Coronary artery (tissue), 2 donors: Measurements from ENCODE around the gene ZNF169.
"Not testable (repeated sequence)": the region's sequence is repeated elsewhere in the genome, so short reads cannot be mapped to it uniquely, and the experiment has no call there.

Source experiments
- DNase-seq: peaks from one replicate; pipeline ENCODE4 v3.0.0-alpha.2; 2017; ENCODE audit warnings: low spot score
- H3K27ac ChIP-seq, 2 donors: fragments of 200-600 bp; sonication (generic); one replicate each; pipeline ENCODE4 v1.5.1; 2016 to 2019
- H3K4me3 ChIP-seq: fragments of 200-600 bp; sonication (generic); 2 replicates; pipeline ENCODE4 v1.5.1; 2016; ENCODE audit warnings: mild to moderate bottlenecking, moderate library complexity
- TF ChIP-seq, protein P1 (sequence below): fragments of 200-600 bp; sonication (generic); IDR thresholded peaks from one replicate; pipeline ENCODE4 v1.5.1; 2019; ENCODE audit warnings: antibody characterized with exemption

ZNF169 gene

DNA sequence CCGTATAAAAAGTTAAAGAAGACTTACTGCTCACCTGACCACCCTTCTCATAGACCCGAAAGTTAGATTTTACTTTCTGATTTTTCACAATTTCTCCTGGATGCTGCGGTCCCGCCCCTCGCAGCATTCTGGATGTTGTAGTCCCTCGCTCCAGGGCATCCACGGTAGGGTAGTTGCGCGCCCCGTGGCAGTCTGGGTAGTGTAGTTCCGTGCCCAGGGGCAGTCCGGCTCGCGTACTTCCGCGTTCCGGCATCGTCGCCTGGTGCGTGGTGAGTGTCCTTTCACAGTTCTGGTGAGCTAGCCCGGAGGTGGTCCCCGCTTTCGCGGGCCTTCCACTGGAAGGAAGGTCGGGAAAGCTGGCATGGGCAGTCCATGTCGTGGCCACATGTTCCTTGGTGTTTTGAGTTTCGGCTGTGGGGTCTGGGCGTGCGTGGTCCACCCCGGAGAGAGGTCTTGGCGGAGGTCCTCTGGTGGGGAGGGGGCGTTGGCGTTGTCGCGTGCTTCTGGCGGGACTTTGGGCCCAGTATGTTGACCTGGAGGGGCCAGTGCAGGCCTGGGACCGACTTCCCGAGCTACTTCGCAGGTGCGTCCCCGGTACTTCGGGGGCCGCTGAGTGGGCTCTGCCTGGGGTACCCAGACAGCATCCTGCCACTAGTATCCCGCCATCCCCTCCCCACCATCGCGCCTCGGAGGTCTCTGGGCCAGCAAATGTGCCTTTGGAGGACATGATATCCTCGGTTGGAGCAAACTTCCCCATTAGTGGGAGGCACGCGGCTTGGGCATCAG lies at the start of gene ZNF169:
Gene ZNF169 (plus strand): TSS at position 222 of the 786 bp plus-strand sequence. CDS start 19,515 bp downstream, outside the sequence.
- Histone ChIP-seq H3K4me3 (peak within 1 kb of the TSS; percentile 84), H3K27ac (peak within 1 kb of the TSS; percentile 74 to 77)
- peak; percentile 93 for DNase-seq
- TF ChIP-seq, protein P1, sequence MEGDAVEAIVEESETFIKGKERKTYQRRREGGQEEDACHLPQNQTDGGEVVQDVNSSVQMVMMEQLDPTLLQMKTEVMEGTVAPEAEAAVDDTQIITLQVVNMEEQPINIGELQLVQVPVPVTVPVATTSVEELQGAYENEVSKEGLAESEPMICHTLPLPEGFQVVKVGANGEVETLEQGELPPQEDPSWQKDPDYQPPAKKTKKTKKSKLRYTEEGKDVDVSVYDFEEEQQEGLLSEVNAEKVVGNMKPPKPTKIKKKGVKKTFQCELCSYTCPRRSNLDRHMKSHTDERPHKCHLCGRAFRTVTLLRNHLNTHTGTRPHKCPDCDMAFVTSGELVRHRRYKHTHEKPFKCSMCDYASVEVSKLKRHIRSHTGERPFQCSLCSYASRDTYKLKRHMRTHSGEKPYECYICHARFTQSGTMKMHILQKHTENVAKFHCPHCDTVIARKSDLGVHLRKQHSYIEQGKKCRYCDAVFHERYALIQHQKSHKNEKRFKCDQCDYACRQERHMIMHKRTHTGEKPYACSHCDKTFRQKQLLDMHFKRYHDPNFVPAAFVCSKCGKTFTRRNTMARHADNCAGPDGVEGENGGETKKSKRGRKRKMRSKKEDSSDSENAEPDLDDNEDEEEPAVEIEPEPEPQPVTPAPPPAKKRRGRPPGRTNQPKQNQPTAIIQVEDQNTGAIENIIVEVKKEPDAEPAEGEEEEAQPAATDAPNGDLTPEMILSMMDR: no peak

DNA sequence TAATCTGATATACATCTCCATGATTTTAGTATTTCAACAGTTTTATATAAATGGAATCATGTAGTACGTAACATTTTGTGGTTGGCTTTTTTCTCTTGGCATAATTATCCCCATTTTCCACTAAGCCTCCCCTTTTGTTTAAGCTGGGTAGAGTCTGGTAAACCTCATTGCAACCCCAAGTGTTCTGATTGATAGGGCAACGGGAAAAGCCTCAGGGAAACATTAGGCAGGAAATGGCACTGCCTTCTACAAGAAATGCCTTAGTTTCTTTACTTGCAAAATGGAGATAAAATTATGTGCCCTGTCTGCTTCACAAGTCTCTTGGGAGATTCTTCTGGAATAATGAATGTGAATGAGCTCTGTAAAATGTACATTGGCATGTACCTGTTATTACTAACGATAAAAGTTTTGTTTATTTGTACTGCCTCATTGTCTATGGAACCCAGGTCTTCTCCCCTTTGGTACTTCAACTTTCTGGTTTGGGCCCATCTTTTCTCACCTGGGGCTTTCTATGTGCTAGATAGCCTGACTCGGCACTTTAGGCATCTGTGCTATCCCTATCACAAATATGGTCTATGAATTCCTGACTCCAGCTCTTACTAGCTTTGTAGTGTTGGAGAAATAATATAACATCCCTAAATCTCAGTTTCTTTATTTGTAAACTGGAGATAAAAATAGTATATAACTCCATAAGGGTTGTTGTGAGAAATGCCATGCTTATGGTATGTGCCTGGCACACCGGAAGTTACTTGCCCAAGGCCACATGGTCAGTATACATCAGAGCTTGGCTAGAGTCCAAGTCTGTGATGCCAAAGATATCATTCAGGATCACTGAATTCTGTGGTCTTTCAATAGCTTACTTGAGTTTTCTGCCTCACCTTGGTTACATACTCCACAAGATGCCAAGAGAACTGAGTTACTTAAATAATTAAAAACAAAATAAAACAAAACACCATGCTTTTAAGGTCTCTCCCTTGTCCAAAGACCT lies 48.2 kb upstream of the ZNF169 start:
- H3K4me3 ChIP-seq: no peak overlapping the region
- TF ChIP-seq, protein P1: no peak

DNA sequence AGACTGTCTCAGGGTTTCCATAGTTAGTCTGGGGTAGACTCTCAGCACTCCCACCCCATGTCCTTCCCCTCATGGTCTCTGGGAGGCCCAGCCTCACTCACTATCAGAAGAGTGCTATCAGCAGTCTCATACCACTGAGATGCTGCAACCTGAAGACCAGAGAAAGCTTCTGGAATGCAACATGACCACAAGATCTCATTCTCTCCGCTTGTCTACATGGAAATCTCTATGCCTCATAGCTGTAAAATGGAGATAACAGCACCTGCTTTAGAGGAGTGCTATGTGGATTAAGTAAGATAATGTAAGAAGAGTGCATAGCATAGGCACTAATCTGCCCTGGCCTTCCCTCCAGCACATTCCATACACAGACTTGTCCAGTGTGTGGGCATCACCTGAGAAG lies 47.0 kb upstream of the ZNF169 start:
- Histone ChIP-seq H3K4me3 (no peak overlapping the region), H3K27ac (no peak overlapping the region)
- no peak for DNase-seq
- TF ChIP-seq, protein P1: no peak

More for the DNA sequence above, 48.2 kb upstream of the ZNF169 start:
- no peak for DNase-seq
- no peak overlapping the region for H3K27ac ChIP-seq

DNA sequence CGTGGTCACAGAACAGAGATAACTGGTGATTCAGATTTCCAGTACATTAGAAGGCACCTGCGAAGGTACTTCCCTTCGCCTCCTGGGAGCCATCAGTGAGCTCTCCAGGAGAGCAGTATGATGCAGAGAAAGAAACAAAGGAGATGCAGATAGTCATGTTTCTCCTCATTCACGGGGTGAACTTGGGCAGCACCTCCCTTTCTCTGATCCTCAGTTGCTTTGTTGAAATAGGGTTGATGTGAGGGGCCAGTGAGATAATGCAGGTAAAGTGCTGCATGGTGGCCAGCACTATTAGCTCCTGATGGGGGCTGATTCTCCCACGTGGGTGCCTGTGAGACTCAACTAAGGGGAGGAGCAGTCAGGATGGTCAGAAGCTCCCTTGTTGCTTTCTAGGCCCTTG lies 46.6 kb upstream of the ZNF169 start:
- Histone ChIP-seq H3K27ac (no peak overlapping the region), H3K4me3 (no peak overlapping the region)
- no peak for DNase-seq
- TF ChIP-seq, protein P1: no peak

DNA sequence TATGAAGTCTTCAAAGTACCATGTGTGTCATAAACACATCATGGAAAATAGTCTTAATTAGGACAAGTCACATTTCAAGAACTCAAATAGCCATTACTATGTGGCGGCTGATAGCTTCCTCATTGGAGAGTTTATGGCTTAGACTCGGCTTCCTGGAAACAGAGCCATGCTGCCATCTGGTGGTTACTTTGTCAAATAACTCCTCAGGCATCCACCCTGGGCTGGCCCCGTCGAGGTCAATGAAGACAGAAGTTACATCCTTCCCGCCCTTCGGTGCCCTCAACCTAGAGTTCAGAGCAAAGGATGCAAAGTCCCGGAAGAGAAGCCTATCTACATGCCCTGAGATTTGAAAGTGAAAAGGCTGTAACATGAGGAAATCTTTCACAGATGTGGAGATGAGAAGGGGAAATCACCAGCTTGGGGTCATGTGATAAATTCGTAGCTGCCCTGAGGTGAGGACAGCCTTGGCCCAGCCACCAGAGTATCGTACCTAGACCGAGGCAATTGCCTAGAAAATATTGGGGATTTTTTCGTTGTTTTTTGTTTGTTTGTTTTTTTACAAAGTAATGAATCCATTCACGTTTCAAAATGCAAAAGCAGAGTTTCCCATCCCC lies 45.5 kb upstream of the ZNF169 start:
- H3K4me3 ChIP-seq: no peak overlapping the region

DNA sequence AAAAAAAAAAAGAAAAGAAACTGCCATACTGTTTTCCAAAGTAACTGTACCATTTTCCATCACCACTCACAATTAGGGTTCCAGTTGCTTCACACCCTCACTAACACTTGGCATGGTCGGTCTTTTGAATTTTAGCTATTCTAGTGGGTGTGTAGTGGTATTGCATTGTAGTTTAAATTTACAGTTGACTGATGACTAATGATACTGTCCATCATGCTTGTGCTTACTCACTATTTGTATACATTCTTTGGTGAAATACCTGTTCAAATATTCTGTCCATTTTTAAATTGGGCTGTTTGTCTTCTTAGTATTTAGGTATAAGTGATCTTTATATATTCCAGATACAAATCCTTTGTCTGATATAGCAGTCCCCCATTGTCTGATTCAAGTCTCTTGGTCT lies 36.2 kb upstream of the ZNF169 start:
- TF ChIP-seq, protein P1: no peak
- Histone ChIP-seq H3K4me3 (no peak overlapping the region), H3K27ac (no peak overlapping the region)
- DNase-seq: no peak

More for the DNA sequence above, 45.5 kb upstream of the ZNF169 start:
- DNase-seq: no peak
- TF ChIP-seq, protein P1: peak; percentile 62
- no peak overlapping the region for H3K27ac ChIP-seq

DNA sequence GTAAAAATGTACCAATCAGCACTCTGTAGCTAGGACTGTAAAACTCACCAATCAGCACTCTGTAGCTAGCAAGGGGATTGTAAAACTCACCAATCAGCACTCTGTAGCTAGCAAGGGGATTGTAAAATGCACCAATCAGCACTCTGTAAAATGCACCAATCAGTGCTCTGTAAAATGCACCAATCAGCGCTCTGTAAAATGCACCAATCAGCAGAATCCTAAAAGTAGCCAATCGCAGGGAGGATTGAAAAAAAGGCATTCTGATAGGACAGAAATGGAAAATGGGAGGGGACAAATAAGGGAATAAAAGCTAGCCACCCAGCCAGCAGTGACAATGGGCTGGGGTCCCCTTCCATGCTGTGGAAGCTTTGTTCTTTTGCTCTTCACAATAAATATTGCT lies 33.7 kb upstream of the ZNF169 start:
- not testable (repeated sequence) for H3K27ac ChIP-seq, H3K4me3 ChIP-seq, DNase-seq
